Measurements from ENCODE around the gene XYLT1.

The XYLT1 gene

DNA sequence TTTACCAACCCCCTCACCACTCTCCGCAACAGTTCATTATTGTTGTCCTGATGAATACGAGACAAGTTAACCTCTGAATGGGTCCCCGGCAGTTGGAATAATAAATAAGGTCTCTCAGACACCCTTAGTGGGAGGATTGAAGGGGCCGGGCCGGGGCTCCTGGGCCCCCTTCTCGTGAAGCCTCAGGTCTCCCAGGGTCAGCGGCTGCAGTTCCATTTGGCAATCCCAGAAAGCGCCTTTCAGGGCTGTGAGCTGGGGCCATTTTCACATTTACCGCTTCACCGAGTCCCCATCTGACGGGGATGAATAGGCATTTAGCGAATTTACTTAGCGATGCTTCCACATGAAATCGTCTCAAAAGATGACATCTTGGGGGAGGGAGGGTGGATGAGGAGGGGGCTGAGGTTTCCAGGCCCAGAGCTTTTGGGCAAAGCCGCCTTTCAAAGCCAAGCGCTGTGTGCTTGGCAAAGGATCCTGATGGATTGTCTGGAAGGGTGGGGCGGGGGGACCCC is 309.8 kb downstream of the XYLT1 start:
- no peak for DNase-seq (ENCODE audit: low read depth, low spot score)
- no peak overlapping the region for H3K4me3 ChIP-seq (ENCODE audit: low read length)

GRCh38 chr16:17160285-17160853 is 310.4 kb downstream of the XYLT1 start:
- no peak for DNase-seq (ENCODE audit: low read depth, low spot score)
- no peak overlapping the region for H3K4me3 ChIP-seq (ENCODE audit: low read length)

DNA sequence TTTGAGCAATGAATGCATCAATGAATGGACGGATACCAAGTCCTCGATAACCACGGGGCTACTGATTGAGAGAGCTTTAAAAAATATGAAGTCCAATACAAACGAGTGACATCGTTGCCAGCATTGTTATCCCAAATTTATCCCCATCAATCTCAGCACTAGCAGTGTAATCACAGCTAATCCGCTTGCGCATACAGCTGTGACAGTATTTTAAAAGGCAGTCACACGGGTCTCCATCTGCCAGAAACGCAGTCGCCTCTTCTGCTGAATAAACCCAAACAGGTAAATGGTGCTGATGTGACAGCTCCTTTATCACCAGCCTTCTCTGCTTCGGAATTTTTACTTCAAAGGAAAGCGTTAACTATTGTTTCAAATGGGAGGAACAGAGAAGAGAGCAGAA is 311.1 kb downstream of the XYLT1 start:
- no peak overlapping the region for H3K4me3 ChIP-seq (ENCODE audit: low read length)
- DNase-seq (ENCODE audit: low read depth, low spot score) = no peak

GRCh38 chr16:17155936-17156335 is 314.8 kb downstream of the XYLT1 start:
- no peak overlapping the region for H3K4me3 ChIP-seq (ENCODE audit: low read length)
- no peak for DNase-seq (ENCODE audit: low read depth, low spot score)

GRCh38 chr16:17155485-17155884 is 315.3 kb downstream of the XYLT1 start:
- H3K4me3 ChIP-seq (ENCODE audit: low read length) = no peak overlapping the region
- no peak for DNase-seq (ENCODE audit: low read depth, low spot score)

DNA sequence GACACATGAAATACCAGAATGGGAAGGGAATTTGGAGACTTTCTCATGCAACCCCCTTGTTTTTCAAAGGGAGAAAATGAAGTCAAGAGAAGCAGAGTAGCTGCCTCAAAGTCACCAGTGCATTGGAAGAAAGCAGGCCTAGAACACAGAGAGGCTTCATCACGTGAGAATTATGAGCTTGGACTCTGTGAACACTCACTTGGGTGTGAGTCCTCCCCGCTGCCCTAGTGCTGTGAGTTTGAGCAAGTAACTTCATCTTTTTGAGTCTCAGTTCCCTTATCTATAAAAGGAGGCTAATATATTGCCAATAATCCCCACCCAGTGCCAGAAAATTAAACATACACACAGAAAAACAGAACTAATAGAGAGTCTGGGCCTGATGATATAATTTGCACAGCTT is 315.8 kb downstream of the XYLT1 start:
- DNase-seq (ENCODE audit: low read depth, low spot score) = no peak
- H3K4me3 ChIP-seq (ENCODE audit: low read length) = no peak overlapping the region

GRCh38 chr16:17152311-17152710 is 318.4 kb downstream of the XYLT1 start:
- DNase-seq (ENCODE audit: low read depth, low spot score) = no peak
- H3K4me3 ChIP-seq (ENCODE audit: low read length) = no peak overlapping the region

- no peak for DNase-seq (ENCODE audit: low read depth, low spot score)
- no peak overlapping the region for H3K4me3 ChIP-seq (ENCODE audit: low read length)
Observed at GRCh38 chr16:17151335-17151734, 319.4 kb downstream of the XYLT1 start.

GRCh38 chr16:17149904-17150483 is 320.8 kb downstream of the XYLT1 start:
- H3K4me3 ChIP-seq (ENCODE audit: low read length) = no peak overlapping the region
- DNase-seq (ENCODE audit: low read depth, low spot score) = peak; percentile 19

GRCh38 chr16:17147942-17148341 is 322.8 kb downstream of the XYLT1 start:
- H3K4me3 ChIP-seq (ENCODE audit: low read length) = no peak overlapping the region
- DNase-seq (ENCODE audit: low read depth, low spot score) = no peak

- no peak for DNase-seq (ENCODE audit: low read depth, low spot score)
- no peak overlapping the region for H3K4me3 ChIP-seq (ENCODE audit: low read length)
Observed at GRCh38 chr16:17145029-17145428, 325.7 kb downstream of the XYLT1 start.

DNA sequence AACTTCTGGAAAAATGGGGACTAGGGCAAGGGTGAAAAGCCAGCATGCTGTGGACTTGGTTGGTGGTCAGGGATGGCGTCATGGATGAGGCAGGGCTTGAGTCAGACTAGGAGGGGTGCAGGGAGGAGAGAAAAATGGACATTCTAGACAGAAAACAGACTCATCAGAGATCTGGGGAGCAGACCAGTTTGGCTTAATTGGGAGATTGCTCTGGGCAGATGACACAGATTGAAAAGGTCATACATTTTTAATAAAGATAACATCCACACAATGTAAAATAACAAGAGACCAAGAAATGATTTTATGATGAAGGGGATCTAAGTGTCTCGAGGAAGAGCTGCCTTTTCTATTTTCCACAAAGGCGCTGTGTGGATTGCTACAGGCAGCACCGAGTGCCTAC is 326.3 kb downstream of the XYLT1 start:
- H3K4me3 ChIP-seq (ENCODE audit: low read length) = no peak overlapping the region
- no peak for DNase-seq (ENCODE audit: low read depth, low spot score)

DNA sequence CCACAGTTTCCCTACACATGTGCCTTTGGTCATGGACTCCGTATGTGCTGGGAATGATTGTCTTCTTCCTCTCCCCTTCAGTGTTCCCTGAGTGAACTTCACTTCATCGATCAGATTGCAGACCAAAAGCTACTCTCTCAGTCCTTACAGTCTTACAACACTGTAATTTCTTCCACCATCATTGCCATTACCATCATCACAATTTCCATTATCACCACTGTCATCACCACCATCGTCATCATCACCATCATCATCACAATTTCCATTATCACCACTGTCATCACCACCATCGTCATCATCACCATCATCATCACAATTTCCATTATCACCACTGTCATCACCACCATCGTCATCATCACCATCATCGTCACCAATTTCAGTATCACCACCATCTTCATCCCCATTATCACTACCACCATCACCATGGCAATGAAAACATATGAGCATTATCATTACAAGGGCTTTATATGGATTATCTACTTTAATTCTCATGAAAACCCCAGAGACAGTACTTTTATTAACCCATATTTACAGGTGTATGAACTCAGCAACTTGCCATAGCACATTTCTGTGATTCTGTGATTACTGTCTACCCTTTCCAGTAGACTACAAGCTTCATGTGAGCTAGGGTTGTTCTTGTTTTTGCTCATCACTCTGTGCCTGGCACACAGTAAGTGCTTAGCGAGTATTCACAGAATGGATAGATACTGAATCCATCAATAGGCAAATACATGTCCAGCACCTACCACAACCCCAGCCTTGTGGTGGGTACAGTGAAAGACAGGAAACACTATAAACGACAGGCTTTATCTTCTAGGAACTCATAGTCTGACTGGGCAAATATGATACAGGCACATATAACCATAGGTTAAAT is 327.0 kb downstream of the XYLT1 start:
- DNase-seq (ENCODE audit: low read depth, low spot score) = no peak
- no peak overlapping the region for H3K4me3 ChIP-seq (ENCODE audit: low read length)

DNA sequence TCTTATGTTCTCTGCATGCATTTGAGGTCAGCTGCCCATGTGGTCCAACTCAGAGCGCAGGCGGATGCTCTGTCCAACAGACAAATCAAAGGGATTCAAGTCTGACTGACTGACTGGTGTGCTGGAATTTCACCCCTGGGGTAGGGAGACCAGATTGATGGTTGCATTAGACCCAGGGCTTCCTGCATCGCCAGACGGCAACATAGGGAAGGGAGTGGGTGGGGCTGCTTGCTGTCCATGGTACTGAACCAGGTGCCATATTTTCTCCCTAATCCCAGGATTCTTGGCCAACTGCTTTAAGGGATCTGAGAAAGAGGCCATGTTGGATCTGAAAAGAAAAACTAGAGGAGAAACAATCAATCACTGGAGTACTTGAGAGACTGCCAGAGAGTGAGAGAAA is 332.0 kb downstream of the XYLT1 start:
- no peak for DNase-seq (ENCODE audit: low read depth, low spot score)
- no peak overlapping the region for H3K4me3 ChIP-seq (ENCODE audit: low read length)

DNA sequence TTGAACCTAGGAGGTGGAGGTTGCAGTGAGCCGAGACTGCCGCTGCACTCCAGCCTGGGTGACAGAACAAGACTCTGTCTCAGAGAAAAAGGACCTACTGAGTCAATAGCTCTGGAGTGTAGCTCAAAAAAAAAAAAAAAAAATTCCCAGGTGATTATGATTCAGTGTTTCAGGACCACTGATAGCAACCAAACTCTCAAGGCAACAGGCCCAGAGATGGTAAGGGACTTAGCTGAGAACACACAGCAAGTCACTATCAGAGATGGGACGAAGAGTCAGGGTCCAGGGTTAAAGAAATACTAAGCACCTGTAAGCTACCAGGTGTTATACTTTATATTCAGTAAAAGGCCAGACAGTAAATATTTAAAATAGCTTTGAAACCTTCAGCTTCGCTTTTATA is 335.3 kb downstream of the XYLT1 start:
- DNase-seq (ENCODE audit: low read depth, low spot score) = no peak

GRCh38 chr16:17134586-17134985 is 336.2 kb downstream of the XYLT1 start:
- no peak overlapping the region for H3K4me3 ChIP-seq (ENCODE audit: low read length)
- DNase-seq (ENCODE audit: low read depth, low spot score) = no peak

More for the DNA sequence above, 335.3 kb downstream of the XYLT1 start:
- H3K4me3 ChIP-seq (ENCODE audit: low read length) = no peak overlapping the region

DNA sequence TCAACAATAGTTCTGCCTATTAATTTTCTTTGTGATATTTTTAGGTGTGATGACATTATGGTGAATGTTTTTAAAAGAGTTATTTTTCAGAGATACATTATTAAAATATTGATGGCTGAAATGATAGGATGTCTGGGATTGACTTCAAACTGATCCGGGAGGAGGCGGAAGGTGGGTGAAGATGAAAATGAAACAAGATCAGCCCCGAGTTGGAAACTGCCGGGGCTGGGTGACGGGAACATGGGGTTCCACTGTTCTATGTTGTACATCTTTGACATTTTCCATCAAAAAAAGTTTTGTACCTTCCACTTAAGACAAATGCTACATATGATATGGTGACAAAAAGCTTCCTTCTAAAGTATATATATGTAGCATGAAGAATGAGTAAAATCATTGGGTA is 336.9 kb downstream of the XYLT1 start:
- DNase-seq (ENCODE audit: low read depth, low spot score) = no peak
- no peak overlapping the region for H3K4me3 ChIP-seq (ENCODE audit: low read length)

- DNase-seq (ENCODE audit: low read depth, low spot score) = no peak
- no peak overlapping the region for H3K4me3 ChIP-seq (ENCODE audit: low read length)
Observed at GRCh38 chr16:17131351-17131750, 339.4 kb downstream of the XYLT1 start.

GRCh38 chr16:17130733-17131132 is 340.0 kb downstream of the XYLT1 start:
- peak; percentile 48 for DNase-seq (ENCODE audit: low read depth, low spot score)

DNA sequence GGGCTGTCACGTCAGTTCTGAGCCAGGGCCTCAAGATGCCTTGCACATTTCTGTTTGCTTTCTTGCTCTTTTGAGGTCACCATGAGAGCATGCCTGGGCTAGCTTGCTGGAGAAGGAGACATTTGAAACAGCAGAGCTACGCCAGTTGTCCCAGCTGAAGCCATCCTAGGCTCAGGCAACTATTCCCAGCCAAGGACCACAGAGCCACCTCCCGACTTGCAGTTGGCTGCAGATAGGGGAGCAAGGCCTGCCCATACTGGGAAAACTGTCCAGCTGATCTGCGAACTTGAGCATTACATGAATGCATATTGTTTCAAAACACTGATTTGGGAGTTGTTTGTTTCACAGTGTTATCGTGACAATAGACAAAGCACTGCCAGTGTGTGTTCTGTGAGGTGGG is 340.8 kb downstream of the XYLT1 start:
- no peak for DNase-seq (ENCODE audit: low read depth, low spot score)
- H3K4me3 ChIP-seq (ENCODE audit: low read length) = no peak overlapping the region

More at GRCh38 chr16:17130733-17131132, 340.0 kb downstream of the XYLT1 start:
- no peak overlapping the region for H3K4me3 ChIP-seq (ENCODE audit: low read length)
